GM12865 (cell line): Measurements from ENCODE around the gene C2orf81.
A peak's percentile ranks its signal among the peaks of the same experiment; 100 is the strongest.
"Not testable (repeated sequence)": the region's sequence is repeated elsewhere in the genome, so short reads cannot be mapped to it uniquely, and the experiment has no call there.

Experiments
- DNase-seq: peaks from one replicate; pipeline ENCODE4 v3.0.0; 2010; ENCODE audit warnings: low read depth
- H3K4me3 ChIP-seq: 2 replicates; pipeline ENCODE4 v1.5.1; 2011; ENCODE audit warnings: mild to moderate bottlenecking, low read depth, low read length, control low read depth
- TF ChIP-seq, protein P1 (sequence below): IDR thresholded peaks from 2 replicates; pipeline ENCODE4 v1.5.1; 2011; ENCODE audit warnings: low read length, control low read depth, low read depth, inconsistent platforms; ENCODE audit not compliant: insufficient read depth; ENCODE audit errors: missing control alignments

The C2orf81 gene

DNA sequence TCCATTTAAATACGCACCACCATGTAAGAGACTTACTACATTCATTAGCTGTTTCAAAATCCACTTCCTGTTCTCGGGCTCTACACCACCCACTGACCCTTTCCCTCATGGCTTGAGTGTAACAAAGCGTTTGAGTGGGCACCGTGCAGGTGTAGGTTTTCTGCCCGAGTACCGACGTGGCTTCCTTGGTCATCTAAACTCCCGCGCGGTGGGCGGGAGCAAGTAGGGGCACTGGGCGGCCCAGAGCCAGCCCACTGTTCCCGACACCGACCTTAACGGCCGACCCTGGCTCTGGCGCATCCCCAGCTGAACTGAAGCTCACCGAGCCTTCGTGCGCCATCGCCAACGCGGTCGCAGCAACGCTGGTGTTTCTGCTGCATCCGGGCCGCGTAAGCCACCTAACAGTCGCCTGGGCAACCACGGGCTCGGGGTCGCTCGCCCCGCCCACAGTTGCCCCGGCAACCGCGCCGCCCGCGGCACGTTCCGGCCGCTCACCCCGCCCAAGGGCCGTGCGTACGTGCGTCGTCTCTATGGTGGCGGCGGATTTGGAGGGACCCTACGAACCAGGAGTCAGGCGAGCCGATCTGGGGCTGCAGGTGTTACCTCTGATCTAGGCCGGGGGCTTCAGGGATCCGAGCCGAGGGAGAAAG, at the start of gene C2orf81, which contains the start of gene WDR54:
Gene C2orf81 (minus strand): TSS at position 399 of the 650 bp plus-strand sequence. CDS start 59 bp downstream, at position 340.
Gene WDR54 (plus strand): TSS at position 510 of the 650 bp plus-strand sequence. CDS start 424 bp downstream, outside the sequence.
- TF ChIP-seq, protein P1, sequence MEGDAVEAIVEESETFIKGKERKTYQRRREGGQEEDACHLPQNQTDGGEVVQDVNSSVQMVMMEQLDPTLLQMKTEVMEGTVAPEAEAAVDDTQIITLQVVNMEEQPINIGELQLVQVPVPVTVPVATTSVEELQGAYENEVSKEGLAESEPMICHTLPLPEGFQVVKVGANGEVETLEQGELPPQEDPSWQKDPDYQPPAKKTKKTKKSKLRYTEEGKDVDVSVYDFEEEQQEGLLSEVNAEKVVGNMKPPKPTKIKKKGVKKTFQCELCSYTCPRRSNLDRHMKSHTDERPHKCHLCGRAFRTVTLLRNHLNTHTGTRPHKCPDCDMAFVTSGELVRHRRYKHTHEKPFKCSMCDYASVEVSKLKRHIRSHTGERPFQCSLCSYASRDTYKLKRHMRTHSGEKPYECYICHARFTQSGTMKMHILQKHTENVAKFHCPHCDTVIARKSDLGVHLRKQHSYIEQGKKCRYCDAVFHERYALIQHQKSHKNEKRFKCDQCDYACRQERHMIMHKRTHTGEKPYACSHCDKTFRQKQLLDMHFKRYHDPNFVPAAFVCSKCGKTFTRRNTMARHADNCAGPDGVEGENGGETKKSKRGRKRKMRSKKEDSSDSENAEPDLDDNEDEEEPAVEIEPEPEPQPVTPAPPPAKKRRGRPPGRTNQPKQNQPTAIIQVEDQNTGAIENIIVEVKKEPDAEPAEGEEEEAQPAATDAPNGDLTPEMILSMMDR = no peak
- peak; percentile 98 for DNase-seq
- peak within 1 kb of the TSS; percentile 63 for H3K4me3 ChIP-seq

DNA sequence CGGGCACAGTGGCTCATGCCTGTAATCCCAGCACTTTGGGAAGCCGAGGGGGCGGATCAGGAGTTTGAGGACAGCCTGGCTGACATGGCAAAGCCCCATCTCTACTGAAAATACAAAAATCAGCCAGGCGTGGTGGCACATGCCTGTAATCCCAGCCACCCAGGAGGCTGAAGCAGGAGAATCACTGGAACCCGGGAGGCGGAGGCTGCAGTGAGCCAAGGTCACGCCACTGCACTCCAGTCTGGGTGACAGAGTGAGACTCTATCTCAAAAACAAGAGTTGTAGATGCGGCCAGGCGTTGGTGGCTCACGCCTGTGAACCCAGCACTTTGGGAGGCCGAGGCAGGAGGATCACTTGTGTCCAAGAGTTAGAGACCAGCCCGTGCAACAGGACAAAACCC, 49.3 kb upstream of the C2orf81 start:
- not testable (repeated sequence) for H3K4me3 ChIP-seq, DNase-seq

DNA sequence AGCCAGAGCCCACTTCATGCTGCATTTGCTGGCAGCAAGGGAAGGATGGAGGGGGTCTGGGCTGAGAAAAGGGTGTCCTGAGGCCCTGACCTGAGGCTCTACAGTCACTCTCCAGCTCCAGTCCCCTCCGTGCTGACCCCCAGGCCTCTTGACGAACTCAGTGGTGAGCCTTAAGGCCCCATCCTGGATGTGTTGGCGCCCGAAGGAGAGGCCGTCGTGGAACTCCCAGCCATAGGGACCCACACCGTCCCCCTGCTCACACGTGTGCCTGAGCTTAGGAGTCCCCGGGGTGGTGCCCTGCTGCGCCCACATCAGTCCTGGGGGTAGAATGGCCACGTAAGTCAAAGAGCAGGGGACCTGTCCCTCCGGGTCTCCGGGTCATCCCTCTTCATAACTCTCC, 43.0 kb upstream of the C2orf81 start:
- peak overlapping the region; percentile 95 for H3K4me3 ChIP-seq
- no peak for DNase-seq
- TF ChIP-seq, protein P1 = no peak

GRCh38 chr2:74462786-74463105, 41.3 kb upstream of the C2orf81 start:
- TF ChIP-seq, protein P1 = no peak

GRCh38 chr2:74462054-74462785, 40.8 kb upstream of the C2orf81 start:
- H3K4me3 ChIP-seq = no peak overlapping the region
- TF ChIP-seq, protein P1 = no peak
- no peak for DNase-seq

More at GRCh38 chr2:74462786-74463105, 41.3 kb upstream of the C2orf81 start:
- H3K4me3 ChIP-seq = no peak overlapping the region
- DNase-seq = no peak

DNA sequence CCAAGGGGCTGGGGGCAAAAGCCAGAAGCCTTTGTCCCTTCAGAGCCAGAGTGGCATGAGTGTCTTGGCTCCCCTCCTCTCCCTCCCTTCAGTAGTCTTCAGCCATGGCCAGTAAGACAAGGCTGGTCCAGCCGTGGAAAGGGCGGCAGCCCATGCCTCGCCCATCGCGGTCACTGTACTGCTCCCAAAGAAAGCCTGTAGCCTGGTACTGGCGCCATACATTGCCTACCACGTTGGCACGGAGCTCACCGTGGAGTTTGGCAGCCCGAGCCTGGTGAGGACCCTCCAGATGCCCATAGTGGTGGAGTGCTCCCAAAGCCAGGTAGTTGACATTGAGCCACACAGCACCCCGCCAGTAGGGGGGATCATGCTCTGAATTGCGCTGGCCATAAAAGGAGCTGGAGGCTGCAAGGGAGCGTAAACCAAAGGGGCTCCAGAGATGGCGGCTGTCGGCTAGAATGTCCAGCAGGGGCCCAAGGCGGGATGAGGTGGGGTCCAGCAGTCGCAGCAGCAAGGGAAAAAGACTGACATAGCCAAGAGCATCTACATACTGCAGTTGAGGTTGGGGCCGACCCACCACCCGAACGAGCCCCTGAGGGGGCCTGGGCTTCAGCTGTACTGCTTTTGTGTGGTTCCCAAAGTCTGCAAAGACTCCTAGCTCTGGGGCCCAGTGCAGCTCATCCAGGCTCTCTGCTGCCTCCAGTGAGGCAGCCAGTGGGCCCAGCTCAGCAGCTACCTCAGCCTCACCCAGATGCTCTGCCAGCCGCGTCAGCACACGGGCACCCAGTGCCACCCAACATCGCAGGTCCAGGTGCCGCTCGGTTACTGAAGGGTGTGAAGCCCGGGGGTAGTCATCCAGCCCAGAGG, 40.0 kb upstream of the C2orf81 start:
- DNase-seq = no peak
- H3K4me3 ChIP-seq = no peak overlapping the region
- TF ChIP-seq, protein P1 = peak; percentile 17

GRCh38 chr2:74460187-74460586, 38.8 kb upstream of the C2orf81 start:
- DNase-seq, H3K4me3 ChIP-seq: not testable (repeated sequence)

- peak overlapping the region; percentile 100 for H3K4me3 ChIP-seq
- DNase-seq = not testable (repeated sequence)
These were observed 38.2 kb upstream of the C2orf81 start for GRCh38 chr2:74459503-74460118.
